HL-60 (cell line): ENCODE measurements around the gene RAB31.

Experiments
- DNase-seq, 2 experiments: peaks; one replicate each; pipeline ENCODE4 v3.0.0-alpha.2; 2010 to 2020; ENCODE audit warnings: low read depth in 1 of 2, low spot score in 1 of 2
- H3K27ac ChIP-seq: fragments of 250-450 bp; sonication (Bioruptor Pico); replicated peaks from 2 replicates; pipeline ENCODE4 v1.5.1; 2020; ENCODE audit warnings: mild to moderate bottlenecking, moderate library complexity
- H3K27me3 ChIP-seq: fragments of 250-450 bp; sonication (Bioruptor Pico); 2 replicates; pipeline ENCODE4 v1.5.1; 2021; ENCODE audit warnings: mild to moderate bottlenecking, moderate library complexity; ENCODE audit not compliant: insufficient read depth, poor library complexity, severe bottlenecking
- H3K4me3 ChIP-seq: replicated peaks from 2 replicates; pipeline ENCODE4 v1.5.1; 2011; ENCODE audit warnings: mild to moderate bottlenecking, control low read depth, low read length; ENCODE audit not compliant: insufficient read depth
- CTCF ChIP-seq: IDR thresholded peaks from one replicate; pipeline ENCODE4 v1.5.1; 2011; ENCODE audit warnings: low read length, control low read depth, inconsistent platforms; ENCODE audit not compliant: insufficient read depth
- GABPA ChIP-seq: IDR thresholded peaks from 2 replicates; pipeline ENCODE4 v1.6.1; 2012; ENCODE audit warnings: low read depth
- POLR2AphosphoS5 ChIP-seq: IDR thresholded peaks from 2 replicates; pipeline ENCODE4 v1.6.1; 2012; ENCODE audit warnings: low read depth
- REST ChIP-seq: IDR thresholded peaks from 2 replicates; pipeline ENCODE4 v1.6.1; 2012; ENCODE audit warnings: low read depth; ENCODE audit not compliant: insufficient replicate concordance
- SPI1 ChIP-seq: IDR thresholded peaks from 2 replicates; pipeline ENCODE4 v1.6.1; 2012; ENCODE audit warnings: low read depth, mild to moderate bottlenecking, borderline replicate concordance

Gene RAB31

DNA sequence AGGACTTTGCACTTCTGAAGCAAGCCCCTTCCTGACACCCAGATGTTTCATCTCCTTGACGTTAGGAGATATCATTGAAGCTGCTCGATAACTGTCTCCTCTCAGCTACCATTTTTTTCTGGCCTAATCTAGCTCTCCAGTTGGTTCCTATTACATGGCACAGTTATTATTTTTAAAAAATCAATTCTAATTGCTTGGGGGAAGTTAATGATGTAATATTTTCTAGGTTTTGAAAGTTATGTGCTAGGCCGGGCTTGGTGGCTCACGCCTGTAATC lies 22.5 kb upstream of the RAB31 start:
- H3K27me3 ChIP-seq, result no peaks in the 10 kb centered on the region
- H3K27ac ChIP-seq, result peak overlapping the region; percentile 78
- no peak for DNase-seq
- no peak overlapping the region for H3K4me3 ChIP-seq
- TF ChIP-seq SPI1 (no peak), REST (no peak)

DNA sequence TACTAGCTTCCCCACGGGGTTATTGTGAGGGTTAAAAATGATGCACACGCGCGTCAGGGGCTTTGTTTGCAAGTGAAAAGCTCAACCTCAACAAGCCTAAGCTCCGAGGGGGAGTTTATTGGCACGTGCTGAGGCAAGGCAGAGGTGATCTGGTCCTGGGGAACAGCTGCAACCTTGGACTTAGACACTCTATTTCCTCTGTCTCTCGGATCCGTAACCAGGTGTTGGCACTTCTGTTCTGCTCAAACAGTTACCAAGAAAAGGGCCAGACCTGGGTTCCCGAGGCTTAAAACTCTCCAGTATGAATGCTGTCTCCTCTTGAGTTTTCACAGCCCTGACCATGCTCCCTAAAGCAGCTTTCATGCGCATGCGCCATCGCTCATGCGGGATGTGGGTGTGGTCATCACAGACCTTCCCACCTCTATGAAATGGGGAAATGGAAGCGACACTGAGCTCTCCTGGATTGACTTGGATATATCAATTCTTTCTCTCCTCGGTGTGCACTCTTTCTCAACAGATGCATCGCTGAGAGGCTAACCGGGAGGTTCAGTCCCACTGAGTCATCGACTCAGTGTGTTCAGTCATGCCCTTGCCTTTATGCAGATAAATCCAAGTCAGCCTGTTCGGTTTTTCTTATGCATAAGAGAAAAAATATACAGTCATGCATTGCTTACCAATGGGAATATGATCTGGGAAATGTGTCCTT lies 19.9 kb upstream of the RAB31 start:
- DNase-seq, result no peak

GRCh38 chr18:9689253-9689652 lies 18.8 kb upstream of the RAB31 start:
- TF ChIP-seq SPI1, result no peak
- no peak for TF ChIP-seq CTCF
- no peak for TF ChIP-seq REST
- TF ChIP-seq GABPA, result no peak
- no peak for TF ChIP-seq POLR2AphosphoS5
- Histone ChIP-seq H3K27me3 (no peaks in the 10 kb centered on the region), H3K4me3 (no peak overlapping the region), H3K27ac (no peak overlapping the region)
- no peak for DNase-seq

More for the DNA sequence above, 19.9 kb upstream of the RAB31 start:
- Histone ChIP-seq H3K27ac (no peak overlapping the region), H3K27me3 (no peaks in the 10 kb centered on the region), H3K4me3 (no peak overlapping the region)
- TF ChIP-seq GABPA (no peak), POLR2AphosphoS5 (no peak), CTCF (no peak), SPI1 (no peak), REST (no peak)
